B cell (primary cell): ENCODE data around the gene FJX1.
A peak's percentile ranks its signal among the peaks of the same experiment; 100 is the strongest.

Source experiments
- CTCF ChIP-seq: fragments of 200-600 bp; IDR thresholded peaks from one replicate; pipeline ENCODE4 v1.8.0; 2022; ENCODE audit warnings: antibody characterized with exemption, mild to moderate bottlenecking
- EZH2 ChIP-seq: IDR thresholded peaks from 2 replicates; pipeline ENCODE4 v1.6.1; 2012; ENCODE audit warnings: borderline replicate concordance, low read depth, mild to moderate bottlenecking, moderate library complexity, low read length; ENCODE audit not compliant: insufficient read depth, poor library complexity, severe bottlenecking

GRCh38 chr11:35615921-35616900 lies 2.0 kb upstream of the FJX1 start:
- peak; percentile 91 for TF ChIP-seq CTCF
- no peak for TF ChIP-seq EZH2
